Measurements from ENCODE around the gene UQCC5. TPM values are rescaled to one million over a fixed set of nuclear protein-coding genes. Genes with fewer than 3 reads are reported as not detected.

UQCC5 gene
- total RNA-seq, 1 donor from 2014 or later: 65.8 TPM

GRCh38 chr3:52522651-52523251 lies 13.7 kb upstream of the UQCC5 start:
- no peaks in the 10 kb centered on the region for H3K9me3 ChIP-seq (replicated peaks)
- TF ChIP-seq CTCF (IDR thresholded peaks at IDR 0.05; ENCODE audit: borderline replicate concordance): no peak
- H3K36me3 ChIP-seq: peaks cover 29% of the 10 kb centered on the region
- no peaks in the 10 kb centered on the region for H3K27me3 ChIP-seq (ENCODE audit: low read depth)
- intact Hi-C loops (cut with micrococcal nuclease): no loop called here
- DNase-seq: peak; percentile 10
- H3K4me1 ChIP-seq: peaks cover 35% of the 10 kb centered on the region
- no peak overlapping the region for H3K4me3 ChIP-seq
- H3K27ac ChIP-seq (replicated peaks): no peak overlapping the region

DNA sequence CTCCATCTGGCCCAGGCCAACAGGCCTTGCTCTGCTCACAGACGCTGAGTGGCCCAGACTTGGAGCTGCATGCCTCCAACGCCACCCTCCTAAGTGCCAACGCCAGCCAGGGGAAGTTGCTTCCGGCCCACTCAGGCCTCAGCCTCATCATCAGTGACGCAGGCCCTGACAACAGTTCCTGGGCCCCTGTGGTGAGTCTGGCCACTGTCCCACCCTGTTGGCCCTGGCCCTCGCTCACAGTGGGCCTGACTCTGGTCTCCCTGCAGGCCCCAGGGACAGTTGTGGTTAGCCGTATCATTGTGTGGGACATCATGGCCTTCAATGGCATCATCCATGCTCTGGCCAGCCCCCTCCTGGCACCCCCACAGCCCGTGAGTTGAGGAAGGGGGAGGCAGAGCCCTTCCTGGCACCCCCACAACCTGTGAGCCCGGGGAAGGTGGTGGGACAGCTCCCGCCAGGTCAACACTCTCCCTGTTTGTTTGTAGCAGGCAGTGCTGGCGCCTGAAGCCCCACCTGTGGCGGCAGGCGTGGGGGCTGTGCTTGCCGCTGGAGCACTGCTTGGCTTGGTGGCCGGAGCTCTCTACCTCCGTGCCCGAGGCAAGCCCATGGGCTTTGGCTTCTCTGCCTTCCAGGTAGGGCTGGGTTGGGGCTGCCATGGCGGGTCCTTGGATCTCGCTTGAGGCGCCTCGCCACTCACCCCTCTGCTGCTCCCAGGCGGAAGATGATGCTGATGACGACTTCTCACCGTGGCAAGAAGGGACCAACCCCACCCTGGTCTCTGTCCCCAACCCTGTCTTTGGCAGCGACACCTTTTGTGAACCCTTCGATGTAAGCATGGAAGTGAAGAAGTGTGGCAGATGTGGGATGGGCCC lies 12.8 kb upstream of the UQCC5 start:
- H3K36me3 ChIP-seq: peaks cover 32% of the 10 kb centered on the region
- peak; percentile 13 for DNase-seq
- H3K27me3 ChIP-seq (ENCODE audit: low read depth): no peaks in the 10 kb centered on the region
- peak overlapping the region; percentile 88 for H3K27ac ChIP-seq (replicated peaks)
- intact Hi-C loops (cut with micrococcal nuclease): no loop called here
- H3K9me3 ChIP-seq (replicated peaks): no peaks in the 10 kb centered on the region
- TF ChIP-seq CTCF (IDR thresholded peaks at IDR 0.05; ENCODE audit: borderline replicate concordance): no peak
- H3K4me3 ChIP-seq: no peak overlapping the region
- peaks cover 39% of the 10 kb centered on the region for H3K4me1 ChIP-seq

DNA sequence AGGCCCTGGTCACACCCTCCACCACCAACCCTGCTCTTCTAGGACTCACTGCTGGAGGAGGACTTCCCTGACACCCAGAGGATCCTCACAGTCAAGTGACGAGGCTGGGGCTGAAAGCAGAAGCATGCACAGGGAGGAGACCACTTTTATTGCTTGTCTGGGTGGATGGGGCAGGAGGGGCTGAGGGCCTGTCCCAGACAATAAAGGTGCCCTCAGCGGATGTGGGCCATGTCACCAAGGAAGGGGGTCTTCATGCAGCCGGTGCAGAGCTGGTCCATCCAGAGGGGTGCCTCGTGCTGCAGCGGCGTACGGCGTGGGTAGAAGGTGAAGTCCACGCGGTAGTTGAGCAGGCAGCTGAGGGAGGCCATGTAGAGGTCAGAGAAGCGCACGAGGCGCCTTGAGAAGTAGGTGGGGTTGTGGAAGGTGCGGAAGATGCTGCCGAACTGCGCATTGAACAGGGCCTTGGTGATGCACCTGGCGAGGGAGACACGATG lies 12.1 kb upstream of the UQCC5 start:
- Histone ChIP-seq H3K4me1 (peaks cover 45% of the 10 kb centered on the region), H3K36me3 (peaks cover 32% of the 10 kb centered on the region), H3K27me3 (ENCODE audit: low read depth) (no peaks in the 10 kb centered on the region), H3K27ac (replicated peaks) (peak overlapping the region; percentile 88), H3K4me3 (no peak overlapping the region), H3K9me3 (replicated peaks) (no peaks in the 10 kb centered on the region)
- TF ChIP-seq CTCF (IDR thresholded peaks at IDR 0.05; ENCODE audit: borderline replicate concordance): no peak
- intact Hi-C loops (cut with micrococcal nuclease): no loop called here
- DNase-seq: peak; percentile 8

- TF ChIP-seq CTCF (IDR thresholded peaks at IDR 0.05; ENCODE audit: borderline replicate concordance): no peak
- Histone ChIP-seq H3K27me3 (ENCODE audit: low read depth) (no peaks in the 10 kb centered on the region), H3K9me3 (replicated peaks) (no peaks in the 10 kb centered on the region), H3K4me1 (peaks cover 52% of the 10 kb centered on the region), H3K36me3 (peaks cover 27% of the 10 kb centered on the region), H3K27ac (replicated peaks) (peak overlapping the region; percentile 88), H3K4me3 (peak overlapping the region; percentile 34)
- intact Hi-C loops (cut with micrococcal nuclease): no loop called here
- peak; percentile 61 for DNase-seq
Measured at GRCh38 chr3:52524752-52525679, 11.4 kb upstream of the UQCC5 start.

Data from left ventricle myocardium inferior (tissue), 1 donor.